Dedifferentiated amniotic fluid mesenchymal stem cell (primary cell): Measurements from ENCODE around the gene RAB9A.
"Not testable (repeated sequence)": the region's sequence is repeated elsewhere in the genome, so short reads cannot be mapped to it uniquely, and the experiment has no call there.

Experiments
- DNase-seq: peaks from one replicate; pipeline ENCODE4 v3.0.0-alpha.2; 2016; ENCODE audit errors: extremely low spot score

RAB9A gene

DNA sequence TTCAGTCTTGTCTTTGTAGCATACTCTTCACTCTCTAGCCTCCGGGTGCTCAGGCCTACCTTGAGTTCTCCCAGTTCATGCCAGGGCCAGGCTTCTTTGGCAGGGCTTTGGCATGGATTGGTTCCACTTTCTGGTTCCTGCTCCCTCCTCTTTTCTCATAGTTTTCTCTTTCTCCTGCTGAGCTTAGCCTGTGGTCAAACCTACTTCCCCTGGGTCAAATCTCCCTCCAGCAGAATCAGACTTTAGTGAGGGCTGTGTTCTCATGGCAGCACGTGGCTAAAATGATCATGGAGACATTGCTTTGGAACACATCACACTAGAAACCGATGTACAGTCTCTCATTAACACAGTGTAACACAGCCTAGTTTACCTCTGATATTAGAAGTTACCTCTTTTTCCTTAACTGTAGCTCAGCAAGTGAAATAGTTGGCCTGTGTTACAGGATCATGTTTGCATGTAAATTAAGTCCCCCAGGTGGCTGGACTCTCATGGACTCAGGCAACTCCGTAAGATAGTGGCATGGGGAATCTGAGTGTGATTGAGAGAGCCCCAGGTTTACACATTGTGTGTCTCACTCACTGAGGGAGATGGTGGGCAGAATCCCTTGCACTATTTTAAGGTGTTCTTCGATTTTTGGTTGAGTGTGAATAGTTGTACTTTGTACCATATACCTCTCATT is 13.3 kb downstream of the RAB9A start:
- DNase-seq = no peak

DNA sequence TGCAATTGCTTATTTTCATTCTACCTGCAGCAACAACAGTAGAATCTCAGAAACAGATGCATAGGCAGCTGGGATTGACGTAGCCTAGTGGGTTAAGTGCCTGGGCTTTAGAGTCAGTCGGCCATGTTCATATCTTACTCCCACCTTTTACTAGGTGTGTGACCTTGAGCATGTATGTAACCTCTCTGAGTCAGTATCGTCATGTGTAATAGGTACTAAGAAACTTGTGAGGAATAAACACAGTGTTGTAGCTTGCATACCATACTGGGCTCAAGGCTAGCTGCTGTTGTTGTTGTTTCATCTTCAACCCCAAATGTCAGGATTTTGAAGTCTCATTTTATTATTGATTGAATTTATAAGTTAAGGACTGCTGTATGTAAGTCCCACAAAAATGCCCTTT is 14.2 kb downstream of the RAB9A start:
- DNase-seq = no peak

- no peak for DNase-seq
These were observed 14.7 kb downstream of the RAB9A start for GRCh38 chrX:13703589-13703988.

DNA sequence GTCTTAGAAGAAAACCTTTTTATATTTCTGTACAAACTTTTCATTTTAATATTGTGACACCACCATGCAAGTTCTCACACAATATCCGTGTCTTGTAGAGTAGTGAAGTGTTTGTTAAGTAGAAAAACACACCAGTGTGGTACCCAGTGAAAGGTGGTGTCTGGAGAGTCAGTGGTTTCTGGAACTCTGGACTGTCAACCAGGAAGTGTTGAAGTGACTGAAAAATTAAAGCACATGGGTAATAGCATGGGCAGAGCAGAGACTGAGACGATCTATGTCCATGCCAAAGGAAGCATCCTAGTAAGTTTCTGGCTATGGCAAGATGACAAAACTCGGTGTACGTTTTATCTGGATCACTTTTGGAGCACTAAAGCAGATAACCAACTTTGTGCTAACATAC is 22.2 kb downstream of the RAB9A start:
- no peak for DNase-seq

DNA sequence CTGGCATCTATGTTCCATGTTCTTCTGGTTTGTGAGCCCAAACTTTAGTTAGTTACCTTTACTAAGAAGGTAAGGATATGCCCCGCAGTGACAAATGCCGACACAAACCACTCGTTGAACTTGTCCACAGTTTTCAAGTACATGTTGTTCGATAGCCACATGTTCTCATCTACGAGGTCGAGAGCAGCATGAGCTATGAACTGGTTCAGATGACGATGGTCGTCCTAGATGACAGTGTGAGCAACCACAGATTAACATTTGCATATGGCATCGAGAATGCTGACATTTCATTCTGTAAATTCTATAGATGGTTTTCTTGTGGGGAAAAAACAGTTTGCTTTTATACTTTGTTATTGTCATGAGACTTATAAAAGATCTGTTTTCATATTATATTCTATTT is 27.5 kb downstream of the RAB9A start:
- DNase-seq = no peak

GRCh38 chrX:13716905-13717304 is 28.0 kb downstream of the RAB9A start:
- no peak for DNase-seq

DNA sequence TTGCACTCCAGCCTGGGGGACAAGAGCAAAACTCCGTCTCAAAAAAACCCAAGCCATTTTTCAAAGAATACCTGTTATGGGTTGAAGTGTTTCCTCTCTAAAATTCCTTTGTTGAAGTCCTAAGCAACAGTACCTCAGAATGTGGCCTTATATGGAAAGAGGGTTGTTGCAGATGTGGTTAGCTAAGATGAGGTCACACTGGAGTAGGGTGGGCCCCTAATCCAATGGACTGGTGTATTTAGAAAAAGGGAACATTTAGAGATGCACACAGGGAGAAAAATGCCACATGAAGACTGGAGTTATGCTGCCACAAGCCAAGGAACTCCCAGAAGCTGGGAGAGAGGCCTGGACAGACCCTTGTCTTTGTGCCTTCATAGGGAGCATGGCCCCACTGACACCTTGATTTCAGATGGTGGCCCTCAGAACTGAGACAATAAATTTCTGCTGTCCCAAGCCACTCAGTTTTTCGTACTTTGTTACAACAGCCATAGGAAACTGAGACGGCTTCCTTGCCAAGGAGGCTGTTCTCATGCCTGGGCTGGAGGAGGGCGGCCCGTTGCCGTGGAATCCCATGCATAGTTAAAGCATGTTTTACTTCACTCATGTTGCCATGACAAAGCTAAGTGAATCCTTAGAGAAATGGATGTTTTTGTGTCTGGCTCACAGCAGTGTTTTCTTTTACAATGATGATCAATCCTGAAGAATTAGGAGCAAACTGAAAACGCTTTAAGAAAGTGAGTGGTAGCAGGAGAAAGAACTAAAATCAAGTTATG is 29.0 kb downstream of the RAB9A start:
- DNase-seq = peak; percentile 39

- DNase-seq = no peak
These were observed 30.4 kb downstream of the RAB9A start for GRCh38 chrX:13719192-13719856.

DNA sequence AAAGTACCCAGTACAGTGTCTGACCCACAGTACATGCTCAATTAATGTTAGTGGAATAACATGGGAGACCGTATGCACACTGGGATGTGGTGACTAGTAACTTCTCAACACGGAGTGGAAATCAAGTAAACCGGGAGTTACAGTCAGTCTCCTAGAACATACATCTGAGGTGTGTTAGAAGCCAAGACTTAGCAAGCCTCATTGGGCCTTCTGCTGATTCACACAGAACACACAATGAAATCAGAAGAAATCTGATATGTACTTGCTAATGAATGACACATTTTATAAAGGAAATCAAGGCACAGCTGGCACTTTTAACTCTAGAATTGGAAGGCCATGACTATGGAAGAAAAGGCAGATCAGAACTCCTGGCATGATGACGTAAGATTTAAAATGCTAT is 32.4 kb downstream of the RAB9A start:
- DNase-seq = no peak

- peak; percentile 52 for DNase-seq
These were observed 33.0 kb downstream of the RAB9A start for GRCh38 chrX:13721819-13722519.

DNA sequence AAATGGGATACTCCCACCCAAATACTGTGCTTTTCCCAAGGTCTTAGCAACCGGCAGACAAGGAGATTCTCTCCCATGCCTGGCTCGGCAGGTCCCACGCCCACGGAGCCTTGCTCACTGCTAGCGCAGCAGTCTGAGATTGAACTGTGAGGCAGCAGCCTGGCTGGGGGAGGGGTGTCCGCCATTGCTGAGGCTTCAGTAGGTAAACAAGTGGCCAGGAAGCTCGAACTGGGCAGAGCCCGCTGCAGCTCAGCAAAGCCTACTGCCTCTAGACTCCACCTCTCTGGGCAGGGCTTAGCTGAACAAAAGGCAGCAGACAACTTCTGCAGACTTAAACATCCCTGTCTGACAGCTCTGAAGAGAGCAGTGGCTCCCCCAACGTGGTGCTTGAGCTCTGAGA is 36.0 kb downstream of the RAB9A start:
- not testable (repeated sequence) for DNase-seq

- not testable (repeated sequence) for DNase-seq
These were observed 37.7 kb downstream of the RAB9A start for GRCh38 chrX:13726583-13726982.

DNA sequence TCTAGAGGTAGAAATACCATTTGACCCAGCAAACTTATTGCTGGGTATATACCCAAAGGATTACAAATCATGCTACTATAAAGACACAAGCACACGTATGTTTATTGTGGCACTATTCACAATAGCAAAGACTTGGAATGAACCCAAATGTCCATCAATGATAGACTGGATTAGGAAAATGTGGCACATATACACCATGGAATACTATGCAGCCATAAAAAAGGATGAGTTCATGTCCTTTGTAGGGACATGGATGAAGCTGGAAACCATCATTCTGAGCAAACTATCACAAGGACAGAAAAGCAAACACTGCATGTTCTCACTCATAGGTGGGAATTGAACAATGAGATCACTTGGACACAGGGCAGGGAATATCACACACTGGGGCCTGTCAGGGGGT is 41.6 kb downstream of the RAB9A start:
- not testable (repeated sequence) for DNase-seq

DNA sequence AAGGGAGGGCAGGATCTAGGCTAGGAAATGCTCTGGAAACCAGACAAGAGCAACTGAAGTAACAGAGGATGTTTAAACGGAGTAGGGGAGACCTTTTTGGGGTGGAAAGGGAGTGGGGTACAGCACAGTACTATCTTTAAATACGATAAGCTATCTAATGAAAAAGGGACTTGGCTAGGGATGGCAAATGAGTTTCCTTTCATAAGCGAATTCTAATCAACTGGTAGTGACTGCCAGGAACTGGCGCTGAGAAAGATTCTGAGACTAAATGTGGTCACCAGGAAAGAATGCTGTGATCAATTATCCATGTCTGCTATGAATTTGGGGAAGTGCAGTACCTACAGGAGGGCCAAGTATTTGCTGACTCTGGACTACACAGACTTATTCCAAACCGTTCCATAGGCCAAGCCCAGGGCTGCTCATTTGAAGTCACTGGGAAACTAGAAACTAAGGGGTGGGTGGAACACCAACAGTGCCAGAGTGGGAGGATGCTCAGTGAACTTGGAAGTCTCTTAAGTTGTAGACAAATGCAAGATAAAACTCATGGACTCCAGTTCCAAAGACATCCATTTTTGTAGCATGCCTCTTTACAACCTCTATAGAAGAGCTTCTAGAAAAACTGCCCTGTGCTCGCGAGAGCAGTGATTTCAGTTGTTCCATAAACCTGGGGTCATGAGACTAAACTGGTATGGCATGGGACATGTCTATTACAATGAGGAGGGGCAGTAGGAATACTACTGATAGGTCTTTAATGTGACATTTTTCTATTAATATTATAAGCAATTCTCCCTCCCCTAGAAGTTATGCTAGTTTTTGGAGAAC is 43.5 kb downstream of the RAB9A start:
- no peak for DNase-seq

DNA sequence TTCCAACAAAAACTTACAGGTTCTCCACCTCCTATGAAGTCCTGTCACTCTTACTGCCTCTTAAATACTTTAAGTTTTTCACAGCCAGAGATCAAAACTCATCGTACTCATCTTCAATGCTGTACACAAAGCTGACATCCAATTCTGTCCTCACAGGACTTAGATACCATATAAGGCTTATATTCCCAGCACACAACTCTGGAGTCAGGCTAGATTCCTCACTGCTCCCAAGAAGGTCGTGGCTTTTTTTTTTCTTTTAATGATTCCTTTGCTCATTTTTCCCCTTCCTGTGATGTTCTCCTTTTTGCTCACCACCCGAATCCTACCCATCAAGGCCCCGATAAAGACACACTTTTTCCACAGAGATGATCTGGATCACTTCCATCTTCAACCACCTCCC is 44.6 kb downstream of the RAB9A start:
- DNase-seq = no peak

DNA sequence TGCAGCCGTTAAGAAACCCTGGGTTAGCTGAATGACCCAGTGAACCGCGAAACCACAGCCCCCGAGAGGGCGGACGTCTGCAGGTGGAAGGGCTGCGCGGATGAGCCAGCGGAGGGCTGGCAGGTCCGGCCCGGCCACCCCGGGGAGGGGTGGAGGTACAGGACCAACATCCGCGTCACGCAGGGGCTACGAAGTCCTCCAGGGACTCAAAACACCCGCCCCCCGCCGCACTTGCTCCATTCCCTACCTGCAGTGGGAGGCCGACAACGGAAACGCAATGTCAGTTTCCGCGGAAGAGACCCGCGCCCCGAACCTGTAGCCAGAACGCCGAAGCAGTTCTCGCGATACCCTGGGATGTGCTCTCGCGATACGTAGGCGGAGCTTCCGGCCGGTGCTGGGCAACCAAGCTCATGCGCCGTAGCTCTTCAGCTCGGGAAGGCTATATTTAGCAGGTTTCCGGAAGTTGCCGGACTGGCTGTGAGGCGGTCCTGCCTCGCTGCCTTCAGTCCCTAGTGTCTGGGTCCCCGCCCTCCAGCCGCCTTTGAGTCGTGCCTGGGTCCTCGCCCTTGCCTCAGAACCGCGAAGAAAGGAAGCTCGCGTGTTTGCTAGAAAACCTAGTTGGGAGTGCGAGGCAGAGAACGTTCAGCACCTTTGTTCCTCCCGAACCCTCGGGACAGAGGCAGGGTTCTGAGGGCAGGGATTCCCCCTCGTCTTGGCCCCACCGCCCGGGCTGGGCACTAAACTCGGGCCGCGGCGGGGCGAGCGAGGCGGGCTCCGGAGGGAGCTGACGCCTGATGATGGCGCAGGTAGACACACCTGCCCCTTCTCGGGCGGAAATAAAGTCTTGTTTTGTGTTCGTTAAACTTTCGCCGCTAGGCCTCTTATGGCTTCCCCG is 45.6 kb downstream of the RAB9A start, which contains the start of the genes OFD1 and TRAPPC2:
TSS of gene OFD1 (plus strand) at position 471 of the 895 bp plus-strand sequence. CDS start at position 795, 324 bp downstream.
TSS of gene TRAPPC2 (minus strand) at position 343 of the 895 bp plus-strand sequence. CDS start 14,657 bp downstream, outside the sequence.
- peak; percentile 95 for DNase-seq

DNA sequence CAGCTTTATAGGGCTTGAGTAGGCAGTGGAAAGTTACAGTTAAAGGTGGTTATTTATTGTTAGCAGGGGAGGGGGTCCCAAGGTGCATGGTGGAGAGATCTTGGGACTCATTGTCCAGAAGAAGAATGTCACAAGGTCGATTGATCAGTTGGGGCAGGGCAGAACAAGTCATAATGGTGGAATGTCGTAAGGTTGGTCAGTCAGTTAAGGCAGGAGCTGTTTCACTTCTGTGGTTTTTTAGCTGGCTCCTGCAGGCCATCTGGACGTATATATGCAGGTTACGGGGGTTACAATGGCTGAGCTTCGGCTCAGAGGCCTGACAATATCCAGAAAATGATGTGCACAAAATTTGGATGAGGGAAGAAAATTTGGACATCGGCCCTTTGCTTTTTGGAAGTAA is 52.8 kb downstream of the RAB9A start:
- no peak for DNase-seq

GRCh38 chrX:13742397-13743176 is 53.7 kb downstream of the RAB9A start:
- DNase-seq = no peak

DNA sequence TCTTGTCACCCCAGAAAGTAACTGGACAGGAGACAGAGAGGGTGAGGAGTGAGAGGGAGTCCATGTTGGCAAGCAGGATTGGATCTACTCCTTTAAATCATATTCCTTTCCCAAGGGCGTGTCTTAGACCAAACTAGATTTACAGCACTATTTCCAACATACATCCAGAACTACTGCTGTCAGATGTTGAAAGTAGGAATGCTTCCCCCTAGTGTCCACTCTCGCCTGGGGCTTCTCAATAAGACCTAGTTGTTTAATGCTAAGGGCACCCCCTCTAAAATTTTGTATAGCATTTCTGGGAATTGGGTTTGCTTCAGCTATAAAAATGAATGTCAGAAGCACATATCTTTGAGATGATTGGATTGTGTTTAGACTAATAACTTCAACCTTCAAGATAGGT is 58.9 kb downstream of the RAB9A start:
- DNase-seq = peak; percentile 33
